Breast epithelium (tissue), 3 donors: Measurements from ENCODE around the gene MCUB.

Experiments used
- POLR2AphosphoS5 ChIP-seq, 3 donors: sonication (generic); formaldehyde crosslinking; IDR thresholded peaks; one replicate each; pipeline ENCODE4 v1.6.1; 2017; ENCODE audit warnings: antibody characterized with exemption in 3 of 3
- TF ChIP-seq, protein P1 (sequence below), 3 donors: fragments of 450-650 bp; IDR thresholded peaks; one replicate each; pipeline ENCODE4 v1.5.1; 2016 to 2017; ENCODE audit warnings: antibody characterized with exemption in 3 of 3, mild to moderate bottlenecking in 3 of 3, moderate library complexity in 3 of 3

DNA sequence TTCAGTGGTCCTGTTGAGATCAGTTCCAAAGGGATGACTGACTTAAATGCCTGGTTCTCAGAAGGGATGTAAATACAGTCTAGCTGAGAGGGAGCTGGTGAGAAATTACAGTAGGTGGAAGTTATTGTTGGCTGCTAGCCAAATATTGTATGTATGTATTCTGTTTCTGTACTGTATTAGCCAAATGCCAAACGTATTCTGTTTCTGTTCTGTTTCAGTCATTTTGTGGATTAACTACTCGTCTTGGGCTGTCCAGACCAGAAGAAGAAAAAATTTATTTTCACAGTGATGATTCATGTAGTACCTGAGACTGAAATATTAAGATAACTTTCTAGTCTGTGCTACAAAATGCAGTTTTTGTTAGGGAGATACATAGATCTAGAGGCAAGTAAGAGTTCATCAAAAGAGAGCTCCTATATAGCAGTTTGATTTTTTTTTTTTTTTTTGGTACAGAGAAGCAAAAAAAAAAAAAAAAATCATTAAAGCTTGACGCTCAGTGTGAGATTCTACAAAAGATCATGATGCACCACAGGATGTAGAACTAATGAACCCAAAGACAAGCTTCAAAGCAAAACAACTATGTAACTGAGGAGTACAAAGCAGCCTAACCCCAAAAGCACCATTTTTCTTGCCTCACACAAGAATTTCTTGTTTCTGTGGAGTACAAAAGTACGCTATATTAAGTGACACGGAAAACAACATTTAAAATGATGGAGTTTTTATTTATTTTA lies 88.4 kb downstream of the MCUB start:
- TF ChIP-seq, protein P1, sequence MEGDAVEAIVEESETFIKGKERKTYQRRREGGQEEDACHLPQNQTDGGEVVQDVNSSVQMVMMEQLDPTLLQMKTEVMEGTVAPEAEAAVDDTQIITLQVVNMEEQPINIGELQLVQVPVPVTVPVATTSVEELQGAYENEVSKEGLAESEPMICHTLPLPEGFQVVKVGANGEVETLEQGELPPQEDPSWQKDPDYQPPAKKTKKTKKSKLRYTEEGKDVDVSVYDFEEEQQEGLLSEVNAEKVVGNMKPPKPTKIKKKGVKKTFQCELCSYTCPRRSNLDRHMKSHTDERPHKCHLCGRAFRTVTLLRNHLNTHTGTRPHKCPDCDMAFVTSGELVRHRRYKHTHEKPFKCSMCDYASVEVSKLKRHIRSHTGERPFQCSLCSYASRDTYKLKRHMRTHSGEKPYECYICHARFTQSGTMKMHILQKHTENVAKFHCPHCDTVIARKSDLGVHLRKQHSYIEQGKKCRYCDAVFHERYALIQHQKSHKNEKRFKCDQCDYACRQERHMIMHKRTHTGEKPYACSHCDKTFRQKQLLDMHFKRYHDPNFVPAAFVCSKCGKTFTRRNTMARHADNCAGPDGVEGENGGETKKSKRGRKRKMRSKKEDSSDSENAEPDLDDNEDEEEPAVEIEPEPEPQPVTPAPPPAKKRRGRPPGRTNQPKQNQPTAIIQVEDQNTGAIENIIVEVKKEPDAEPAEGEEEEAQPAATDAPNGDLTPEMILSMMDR (IDR thresholded peaks at IDR 0.05), result no peak
- no peak for TF ChIP-seq POLR2AphosphoS5 (IDR thresholded peaks at IDR 0.05)
